K562 (cell line): ENCODE results near the gene TTC16. TPM values are rescaled to one million over a fixed set of nuclear protein-coding genes. Genes with fewer than 3 reads are reported as not detected.

Experiments used
- ATAC-seq: fragments of 200-7000 bp; cut with Tn5 transposase; 3 replicates; pipeline ENCODE4 v1.9.1; 2020; ENCODE audit warnings: moderate library complexity
- BruUV-seq: library from RNA; stranded (reverse); fragments of 400-500 nt; replicated peaks from 2 replicates; lab custom pipeline; 2021; lab: Mats Ljungman, UMichigan
- CTCF ChIA-PET: fragments of 300-600 bp; formaldehyde crosslinking; extraction: SDS; loops from one replicate; lab custom pipeline; 2021; ENCODE audit warnings: low intra/inter-chr PET ratio; lab: Yijun Ruan, JAX
- POLR2A ChIA-PET: fragments of 300-600, 350-650 bp; sonication (Branson Sonifier 250); formaldehyde crosslinking; extraction: SDS; loops from one replicate; lab custom pipeline; 2021; ENCODE audit warnings: antibody characterized with exemption, inconsistent platforms; lab: Yijun Ruan, JAX
- DNase-seq, 4 experiments: peaks; one replicate each; pipeline versions ENCODE4 v3.0.0 to v3.0.0-alpha.2; 2011 to 2018; ENCODE audit warnings: low spot score in 3 of 4, mixed read lengths in 3 of 4; ENCODE audit errors: extremely low read depth in 1 of 4
- FAIRE-seq: peaks from 2 replicates; lab custom pipeline; 2011; peaks lifted over from hg19 to GRCh38; lab: Jason Lieb, UNC
- H2AFZ ChIP-seq: 2 replicates; pipeline ENCODE4 v1.6.0; 2011; ENCODE audit warnings: low read depth, low read length, control low read depth, inconsistent platforms
- H3K27ac ChIP-seq: fragments of 200-600 bp; 3 replicates; pipeline ENCODE4 v1.8.0; 2011; ENCODE audit warnings: low read depth, mild to moderate bottlenecking, control low read depth, inconsistent platforms, low read length, moderate library complexity, mixed read lengths; ENCODE audit errors: extremely low read depth
- H3K27me3 ChIP-seq, 2 experiments: fragments of 300-600 bp in 1 of 2; 2 replicates in 1 of 2; 3 replicates in 1 of 2; pipeline versions ENCODE4 v1.6.0 to v1.8.0; 2011; ENCODE audit warnings: inconsistent platforms in 2 of 2, low read length in 2 of 2, mild to moderate bottlenecking in 1 of 2, mixed read lengths in 1 of 2, moderate library complexity in 1 of 2; ENCODE audit not compliant: control insufficient read depth in 2 of 2, insufficient read depth in 2 of 2
- H3K36me3 ChIP-seq: fragments of 300-600 bp; 3 replicates; pipeline ENCODE4 v1.8.0; 2011; ENCODE audit warnings: mild to moderate bottlenecking, low read length, inconsistent platforms; ENCODE audit not compliant: control insufficient read depth, insufficient read depth
- H3K4me1 ChIP-seq, 2 experiments: fragments of 200-600 bp in 1 of 2; replicated peaks in 1 of 2; 2 replicates in 1 of 2; 3 replicates in 1 of 2; pipeline versions ENCODE4 v1.5.1 to v1.8.0; 2011; ENCODE audit warnings: inconsistent platforms in 2 of 2, low read length in 2 of 2, mild to moderate bottlenecking in 1 of 2, mixed read lengths in 1 of 2, moderate library complexity in 1 of 2; ENCODE audit not compliant: control insufficient read depth in 2 of 2, insufficient read depth in 2 of 2
- H3K4me2 ChIP-seq: 2 replicates; pipeline ENCODE4 v1.6.1; 2011; ENCODE audit warnings: low read length, control low read depth, inconsistent platforms, mixed read lengths; ENCODE audit not compliant: insufficient read depth
- H3K4me3 ChIP-seq: fragments of 200-600 bp; sonication (generic), shearing (Covaris generic); 2 replicates; pipeline ENCODE4 v1.5.1; 2016; ENCODE audit warnings: control low read depth, inconsistent platforms
- H3K79me2 ChIP-seq: fragments of 200-600 bp; 3 replicates; pipeline ENCODE4 v1.8.0; 2011; ENCODE audit warnings: low read length, inconsistent platforms; ENCODE audit not compliant: control insufficient read depth, insufficient read depth
- H3K9ac ChIP-seq, 2 experiments: 2 replicates each; pipeline versions ENCODE4 v1.6.0 to v1.6.1; 2011; ENCODE audit warnings: low read depth in 2 of 2, low read length in 2 of 2, control low read depth in 1 of 2, inconsistent platforms in 1 of 2, mild to moderate bottlenecking in 1 of 2, mixed read lengths in 1 of 2; ENCODE audit not compliant: insufficient read depth in 1 of 2
- H3K9me1 ChIP-seq: one replicate; pipeline ENCODE4 v1.6.0; 2011; ENCODE audit warnings: inconsistent platforms, mild to moderate bottlenecking, low read length, moderate library complexity; ENCODE audit not compliant: control insufficient read depth, insufficient read depth
- H3K9me3 ChIP-seq: replicated peaks from 2 replicates; pipeline ENCODE4 v1.5.1; 2011; ENCODE audit warnings: low read depth, low read length, inconsistent platforms; ENCODE audit not compliant: control insufficient read depth, insufficient read depth
- H4K20me1 ChIP-seq: replicated peaks from 2 replicates; pipeline ENCODE4 v1.6.1; 2011; ENCODE audit warnings: low read length, inconsistent platforms, mixed read lengths; ENCODE audit not compliant: control insufficient read depth, insufficient read depth
- BCOR ChIP-seq: fragments of 450-650 bp; IDR thresholded peaks from 2 replicates; pipeline ENCODE4 v1.6.1; 2016
- CCNT2 ChIP-seq: IDR thresholded peaks from 2 replicates; pipeline ENCODE4 v1.6.1; 2011; ENCODE audit warnings: borderline replicate concordance, low read depth, mild to moderate bottlenecking, moderate library complexity, mixed read lengths, low read length; ENCODE audit not compliant: insufficient read length; ENCODE audit errors: extremely low read depth
- FOXA3 ChIP-seq, 2 experiments: fragments of 450-650 bp in 1 of 2; sonication (generic) in 1 of 2; formaldehyde crosslinking; IDR thresholded peaks in 1 of 2; conservative IDR thresholded peaks in 1 of 2; 2 replicates each; pipeline versions ENCODE4 v1.4.0 to v1.8.0; 2020 to 2022; ENCODE audit warnings: mild to moderate bottlenecking in 2 of 2, missing genetic modification reagents in 1 of 2
- ZFP36 ChIP-seq: fragments of 150-350 bp; IDR thresholded peaks from 2 replicates; pipeline ENCODE4 v1.6.1; 2018; ENCODE audit warnings: low read length, low read depth; ENCODE audit not compliant: partially characterized antibody
- WGBS: fragments of 100-300 bp; shearing (Covaris generic); methylation state at CpG from one replicate; pipeline ENCODE4 v1.1.6; 2016; ENCODE audit warnings: low coverage, mixed read lengths; ENCODE audit not compliant: insufficient coverage; ENCODE audit errors: missing lambda C conversion rate; 5-methylcytosine and 5-hydroxymethylcytosine counted together
- in situ Hi-C: fragments of 300-500 bp; cut with MboI; formaldehyde crosslinking; loops from 4 replicates; pipeline ENCODE4 v1.15.0; 2018; ENCODE audit warnings: inconsistent platforms, mixed read lengths
- intact Hi-C: fragments of 100-400 bp; cut with micrococcal nuclease; formaldehyde crosslinking; loops from 2 replicates; pipeline ENCODE4 v1.14.2; 2022
- polyA plus RNA-seq, 8 experiments: library from polyadenylated mRNA; depleted of rRNA in 4 of 8; stranded (reverse) in 5 of 8; unstranded in 3 of 8; fragments of >200 nt; fragmentation: Nextera tagmentation in 2 of 8; fragmentation: Illumina TruSeq in 1 of 8; extraction: Ambion mirVana in 2 of 8; extraction: Trizol in 1 of 8; gene quantifications; 2 replicates each; pipeline versions ENCODE4 v1.2.1 to v1.2.3, GENCODE V29; 2011 to 2014; ENCODE audit warnings: inconsistent platforms in 1 of 8, missing spikeins in 1 of 8
- total RNA-seq, 7 experiments: library from RNA; depleted of rRNA in 6 of 7; stranded (reverse); fragments of >200 nt in 6 of 7; fragmentation: Illumina TruSeq in 2 of 7; extraction: Trizol in 2 of 7; gene quantifications; 2 replicates each; pipeline versions ENCODE4 v1.2.1 to v1.2.3, GENCODE V29; 2011 to 2021; ENCODE audit warnings: low replicate concordance in 1 of 7
- TF ChIP-seq, protein P1 (sequence below): sonication (generic); formaldehyde crosslinking; IDR thresholded peaks from 2 replicates; pipeline ENCODE4 v1.9.0; 2022; ENCODE audit warnings: mild to moderate bottlenecking, missing genetic modification reagents

The TTC16 gene
- total and polyA plus RNA-seq, 9 of the 15 experiments (the other 6 are each of a cell fraction or from before 2014, with no cell fraction given), result 0.11 TPM; not detected in 8

DNA sequence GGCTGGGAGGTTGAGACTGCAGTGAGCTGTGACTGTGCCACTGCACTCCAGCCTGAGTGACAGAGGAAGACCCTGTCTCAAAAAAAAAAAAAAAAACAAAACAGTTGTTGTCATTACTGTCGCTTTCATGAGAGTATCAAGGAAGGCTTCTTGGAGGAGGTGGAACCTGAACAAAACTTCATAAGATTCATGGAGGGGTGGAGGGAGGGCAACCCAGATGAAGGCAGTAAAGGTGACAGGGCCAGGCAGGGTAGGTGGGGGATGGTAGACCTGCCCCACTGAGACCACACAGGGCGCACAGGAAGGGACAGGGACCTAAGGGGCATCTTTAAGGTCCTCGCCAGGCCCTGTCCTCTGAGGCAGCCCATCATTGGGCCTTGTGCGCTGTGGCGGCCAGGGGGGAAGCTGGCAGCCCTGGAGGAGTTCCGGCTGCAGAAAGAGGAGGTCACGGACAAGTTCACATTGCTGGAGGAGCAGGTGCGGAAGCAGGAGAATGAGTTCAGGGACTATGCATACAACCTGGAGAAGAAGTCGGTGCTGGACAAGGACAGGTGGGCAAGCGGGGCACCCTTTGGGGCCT is 5.6 kb upstream of the TTC16 start:
- no peak for ATAC-seq
- no peak for DNase-seq
- 0 out of 4 replicates have a peak overlapping the region, but pooled peaks of 1 of the 2 experiments have one; percentile 1 for H3K9ac ChIP-seq
- H3K36me3 ChIP-seq, result no peaks in the 10 kb centered on the region
- TF ChIP-seq ZFP36 (peak; percentile 84), FOXA3 (CRISPR knock-in tag; conservative IDR thresholded peaks at IDR 0.05 in 1 of 2, IDR thresholded peaks at IDR 0.05 in 1 of 2) (no peak), BCOR (peak; percentile 20; the same call in 1 of the 2 replicates)
- ChIA-PET POLR2A (interaction anchor here (1.1 kb wide), 1 partner anchor 13 kb away, joined by 3 read pairs; no protein-coding TSS in a partner anchor), CTCF (no interaction called here)
- no peaks in the 10 kb centered on the region for H3K27me3 ChIP-seq
- no peak overlapping the region for H3K4me3 ChIP-seq
- no peaks in the 10 kb centered on the region for H3K9me1 ChIP-seq
- intact Hi-C loops (no loop called here), in situ Hi-C loops (no loop called here)
- BruUV-seq, result no TSS peak
- no peak for FAIRE-seq
- H3K4me1 ChIP-seq, result peaks cover 4 to 58% of the 10 kb centered on the region in 2 experiments; a peak in 3 of 5 replicates
- H4K20me1 ChIP-seq, result peaks cover 3% of the 10 kb centered on the region; the same call in 1 of the 2 replicates
- 0 out of 2 replicates have a peak, but pooled peaks cover 4% of the 10 kb centered on the region for H3K9me3 ChIP-seq
- H2AFZ ChIP-seq, result no peak overlapping the region
- no peak overlapping the region for H3K4me2 ChIP-seq
- 84% methylated on average over 7 of the region's 10 CpGs for WGBS
- H3K79me2 ChIP-seq, result 0 out of 3 replicates have a peak, but pooled peaks cover 3% of the 10 kb centered on the region
- H3K27ac ChIP-seq, result no peak overlapping the region

DNA sequence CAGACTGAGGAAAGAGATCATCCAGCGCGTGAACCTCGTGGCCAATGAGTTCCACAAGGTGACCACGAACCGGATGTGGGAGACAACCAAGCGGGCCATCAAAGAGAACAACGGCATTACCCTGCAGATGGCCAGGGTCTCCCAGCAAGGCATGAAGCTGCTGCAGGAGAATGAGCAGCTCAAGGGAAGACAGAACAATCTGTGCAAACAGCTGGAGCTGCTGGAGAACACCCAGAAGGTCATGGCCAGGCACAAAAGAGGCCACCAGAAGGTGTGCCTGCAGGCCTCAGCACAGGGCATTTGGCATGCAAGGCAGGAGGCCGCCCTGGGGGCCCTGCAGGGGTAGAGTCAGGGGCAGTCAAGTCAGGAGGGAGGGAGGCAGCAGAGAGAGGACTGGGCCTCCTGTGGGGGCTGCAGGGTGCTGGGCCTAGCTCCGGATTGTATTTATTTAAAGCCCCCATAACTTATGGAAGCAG is 4.6 kb upstream of the TTC16 start:
- TF ChIP-seq CCNT2, result no peak
- TF ChIP-seq, protein P1, sequence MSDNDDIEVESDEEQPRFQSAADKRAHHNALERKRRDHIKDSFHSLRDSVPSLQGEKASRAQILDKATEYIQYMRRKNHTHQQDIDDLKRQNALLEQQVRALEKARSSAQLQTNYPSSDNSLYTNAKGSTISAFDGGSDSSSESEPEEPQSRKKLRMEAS (CRISPR knock-in tag), result peak; percentile 24; the same call in 1 of the 2 replicates
- Histone ChIP-seq H3K9me3 (0 out of 2 replicates have a peak, but pooled peaks cover 4% of the 10 kb centered on the region), H3K9ac (no peak overlapping the region), H3K4me1 (peaks cover 4 to 60% of the 10 kb centered on the region in 2 experiments; a peak in 4 of 5 replicates), H2AFZ (no peak overlapping the region), H3K4me3 (no peak overlapping the region), H3K79me2 (0 out of 3 replicates have a peak, but pooled peaks cover 3% of the 10 kb centered on the region), H3K27me3 (no peaks in the 10 kb centered on the region), H3K27ac (no peak overlapping the region), H4K20me1 (peaks cover 3% of the 10 kb centered on the region; the same call in 1 of the 2 replicates), H3K9me1 (peaks cover 3% of the 10 kb centered on the region), H3K4me2 (no peak overlapping the region), H3K36me3 (no peaks in the 10 kb centered on the region)
- in situ Hi-C loops, result no loop called here
- ChIA-PET POLR2A (interaction anchor here (0.5 to 1.5 kb wide), 3 partner anchors 8 to 171 kb away, joined by 3 to 6 read pairs (median 3); no protein-coding TSS in a partner anchor), CTCF (no interaction called here)
- ATAC-seq, result no peak
- WGBS, result 47% methylated on average over 6 of the region's 9 CpGs
- FAIRE-seq, result no peak
- intact Hi-C loops, result no loop called here
- no peak for DNase-seq
- BruUV-seq, result no TSS peak
